Liver (tissue), 9 donors: ENCODE data around the gene UNC5CL. TPM values are rescaled to one million over a fixed set of nuclear protein-coding genes. Genes with fewer than 3 reads are reported as not detected.

ENCODE experiments used
- DNase-seq: peaks from one replicate; pipeline ENCODE4 v3.0.0-alpha.2; 2017; ENCODE audit warnings: low spot score
- H3K27ac ChIP-seq, 2 donors: one replicate each; pipeline ENCODE4 v1.7.0; 2013; ENCODE audit warnings: inconsistent platforms in 2 of 2, low read length in 2 of 2, control low read depth in 1 of 2, low read depth in 1 of 2, mild to moderate bottlenecking in 1 of 2
- H3K27me3 ChIP-seq, 4 donors: one replicate each; pipeline versions ENCODE4 v1.6.1 to v1.7.0; 2013; ENCODE audit warnings: low read length in 3 of 4, inconsistent platforms in 1 of 4, mild to moderate bottlenecking in 1 of 4, moderate library complexity in 1 of 4; ENCODE audit not compliant: control insufficient read depth in 4 of 4, insufficient read depth in 4 of 4
- H3K36me3 ChIP-seq, 4 donors: one replicate each; pipeline versions ENCODE4 v1.6.1 to v1.7.0; 2013; ENCODE audit warnings: low read length in 3 of 4, mild to moderate bottlenecking in 3 of 4, low read depth in 1 of 4, moderate library complexity in 1 of 4; ENCODE audit not compliant: control insufficient read depth in 4 of 4, insufficient read depth in 3 of 4
- H3K4me1 ChIP-seq, 4 donors: one replicate each; pipeline versions ENCODE4 v1.6.1 to v1.7.0; 2013; ENCODE audit warnings: low read length in 3 of 4, mild to moderate bottlenecking in 3 of 4, moderate library complexity in 1 of 4; ENCODE audit not compliant: control insufficient read depth in 4 of 4, insufficient read depth in 4 of 4
- H3K4me3 ChIP-seq, 3 donors: one replicate each; pipeline versions ENCODE4 v1.6.1 to v1.7.0; 2013; ENCODE audit warnings: low read length in 3 of 3, control low read depth in 1 of 3, low read depth in 1 of 3, mild to moderate bottlenecking in 1 of 3
- H3K9ac ChIP-seq, 2 donors: one replicate each; pipeline ENCODE4 v1.7.0; 2013; ENCODE audit warnings: low read length in 2 of 2, mild to moderate bottlenecking in 2 of 2, moderate library complexity in 2 of 2, control low read depth in 1 of 2, low read depth in 1 of 2
- H3K9me3 ChIP-seq, 4 donors: one replicate each; pipeline versions ENCODE4 v1.6.1 to v1.7.0; 2013; ENCODE audit warnings: low read length in 3 of 4; ENCODE audit not compliant: control insufficient read depth in 4 of 4
- EGR1 ChIP-seq, 2 donors: IDR thresholded peaks; 2 replicates each; pipeline ENCODE4 v1.6.1; 2016 to 2018; ENCODE audit warnings: antibody characterized with exemption in 2 of 2, low read depth in 2 of 2
- FOXA1 ChIP-seq: IDR thresholded peaks from 2 replicates; pipeline ENCODE4 v1.6.1; 2016; ENCODE audit warnings: antibody characterized with exemption
- FOXA2 ChIP-seq: IDR thresholded peaks from 2 replicates; pipeline ENCODE4 v1.6.1; 2016; ENCODE audit warnings: antibody characterized with exemption
- GABPA ChIP-seq, 2 donors: IDR thresholded peaks in 1 of 2; conservative IDR thresholded peaks in 1 of 2; 2 replicates each; pipeline ENCODE4 v1.6.1; 2016; ENCODE audit warnings: antibody characterized with exemption in 2 of 2, mild to moderate bottlenecking in 1 of 2, moderate library complexity in 1 of 2
- HNF4A ChIP-seq, 2 donors: conservative IDR thresholded peaks; 2 replicates each; pipeline ENCODE4 v1.6.1; 2016; ENCODE audit warnings: antibody characterized with exemption in 2 of 2, mild to moderate bottlenecking in 2 of 2
- HNF4G ChIP-seq: IDR thresholded peaks from 2 replicates; pipeline ENCODE4 v1.6.1; 2016; ENCODE audit warnings: antibody characterized with exemption
- JUND ChIP-seq, 2 donors: IDR thresholded peaks; 2 replicates each; pipeline ENCODE4 v1.6.1; 2016; ENCODE audit warnings: antibody characterized with exemption in 2 of 2
- MAX ChIP-seq: IDR thresholded peaks from 2 replicates; pipeline ENCODE4 v1.6.1; 2016; ENCODE audit warnings: antibody characterized with exemption
- NR2F2 ChIP-seq: IDR thresholded peaks from 2 replicates; pipeline ENCODE4 v1.6.1; 2016; ENCODE audit warnings: antibody characterized with exemption
- RAD21 ChIP-seq, 2 donors: IDR thresholded peaks; 2 replicates each; pipeline ENCODE4 v1.6.1; 2016; ENCODE audit warnings: antibody characterized with exemption in 2 of 2, mild to moderate bottlenecking in 2 of 2
- REST ChIP-seq: IDR thresholded peaks from 2 replicates; pipeline ENCODE4 v1.6.1; 2016; ENCODE audit warnings: antibody characterized with exemption, mild to moderate bottlenecking
- RXRA ChIP-seq, 2 donors: IDR thresholded peaks; 2 replicates each; pipeline ENCODE4 v1.6.1; 2017 to 2018; ENCODE audit warnings: antibody characterized with exemption in 2 of 2, mild to moderate bottlenecking in 1 of 2
- SP1 ChIP-seq: IDR thresholded peaks from 2 replicates; pipeline ENCODE4 v1.6.1; 2018; ENCODE audit warnings: antibody characterized with exemption, mild to moderate bottlenecking
- TAF1 ChIP-seq: conservative IDR thresholded peaks from 2 replicates; pipeline ENCODE4 v1.6.1; 2016; ENCODE audit warnings: antibody characterized with exemption, mild to moderate bottlenecking
- YY1 ChIP-seq: IDR thresholded peaks from 2 replicates; pipeline ENCODE4 v1.6.1; 2016; ENCODE audit warnings: antibody characterized with exemption, mild to moderate bottlenecking
- ZBTB33 ChIP-seq: IDR thresholded peaks from 2 replicates; pipeline ENCODE4 v1.6.1; 2016; ENCODE audit warnings: antibody characterized with exemption
- WGBS: extraction: QIAGEN DNeasy Blood & Tissue Kit; methylation state at CpG from one replicate; pipeline ENCODE4 v1.1.7; 2013; 5-methylcytosine and 5-hydroxymethylcytosine counted together
- polyA plus RNA-seq, 2 donors: library from polyadenylated mRNA; stranded (reverse) in 1 of 2; unstranded in 1 of 2; fragments of 200-250 nt in 1 of 2; fragments of >200 nt in 1 of 2; fragmentation: Nextera tagmentation in 1 of 2; extraction: Ambion mirVana in 1 of 2; gene quantifications; one replicate each; pipeline versions ENCODE4 v1.2.1 to v1.2.3, GENCODE V29; 2013 to 2015
- total RNA-seq, 2 donors: library from RNA; depleted of rRNA; stranded (reverse); fragments of >200 nt; gene quantifications; one replicate each; pipeline ENCODE4 v1.2.3, GENCODE V29; 2014
- TF ChIP-seq, protein P1 (sequence below): IDR thresholded peaks from 2 replicates; pipeline ENCODE4 v1.6.1; 2016; ENCODE audit warnings: antibody characterized with exemption
- TF ChIP-seq, protein P2 (sequence below): fragments of 150-350 bp; IDR thresholded peaks from 2 replicates; pipeline ENCODE4 v1.5.1; 2017; ENCODE audit warnings: improper control_type of control experiment, low read depth, low read length; ENCODE audit not compliant: missing input control
- donor health status: healthy.
- donor health status: healthy.
- donor health status: healthy.
- donor health status: healthy.
- donor health status: healthy.

UNC5CL gene
- total and polyA plus RNA-seq, 4 donors: 4.7 to 41.9 (median 17.2) TPM

DNA sequence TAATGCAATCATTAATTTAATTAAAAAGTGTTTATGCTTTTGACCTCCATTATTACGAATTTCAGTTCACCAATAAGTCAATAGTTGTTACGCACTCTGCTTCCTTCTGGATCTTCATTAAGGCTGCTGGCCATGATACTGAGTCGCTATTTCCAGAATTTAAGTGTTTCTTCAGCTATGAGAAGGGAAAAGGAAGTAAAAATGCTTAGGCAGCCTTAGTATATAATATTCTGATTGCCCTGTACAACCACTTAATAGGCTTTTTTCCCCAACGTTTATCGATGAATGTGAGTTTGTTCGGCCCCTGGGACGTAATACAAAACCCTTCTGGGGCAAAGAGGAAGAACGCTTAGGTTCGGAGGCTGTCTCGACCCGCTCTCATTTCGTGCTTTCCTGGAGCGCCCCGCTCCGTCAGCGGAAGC is 32.5 kb upstream of the UNC5CL start:
- Histone ChIP-seq H3K9ac (peak overlapping the region; percentile 82 to 99), H3K4me3 (peak overlapping the region; percentile 62 to 83 (median 77)), H3K36me3 (peaks cover 0 to 10% (median 5%) of the 10 kb centered on the region in 4 donors), H3K9me3 (no peaks in the 10 kb centered on the region), H3K27me3 (no peaks in the 10 kb centered on the region), H3K27ac (peak overlapping the region; percentile 99 to 100), H3K4me1 (peaks cover 0 to 44% (median 34%) of the 10 kb centered on the region in 4 donors)
- under 1% methylated on average over 16 of the region's 16 CpGs for WGBS
- DNase-seq: no peak
- peak in 1 of 2 donors; percentile 13 for TF ChIP-seq RAD21 (IDR thresholded peaks at IDR 0.05)
- no peak for TF ChIP-seq TAF1
- TF ChIP-seq EGR1 (IDR thresholded peaks at IDR 0.05; ENCODE audit: low read depth in 2 of 2): peak in 1 of 2 donors; percentile 33

- peak overlapping the region in 1 of 2 donors; percentile 71 for H3K27ac ChIP-seq
These were observed 27.9 kb upstream of the UNC5CL start for GRCh38 chr6:41066867-41067304.

More at GRCh38 chr6:41066867-41067304, 27.9 kb upstream of the UNC5CL start:
- Histone ChIP-seq H3K9ac (no peak overlapping the region), H3K27me3 (no peaks in the 10 kb centered on the region), H3K4me1 (peaks cover 3 to 44% (median 39%) of the 10 kb centered on the region in 4 donors), H3K4me3 (no peak overlapping the region), H3K36me3 (peaks cover 0 to 10% (median 5%) of the 10 kb centered on the region in 4 donors), H3K9me3 (no peaks in the 10 kb centered on the region)
- peak; percentile 81 for DNase-seq
- TF ChIP-seq GABPA (IDR thresholded peaks at IDR 0.05 in 1 of 2, conservative IDR thresholded peaks at IDR 0.05 in 1 of 2): no peak
- TF ChIP-seq REST: no peak
- TF ChIP-seq HNF4G: no peak
- peak; percentile 92 to 95 for TF ChIP-seq RAD21 (IDR thresholded peaks at IDR 0.05)
- no peak for TF ChIP-seq YY1
- TF ChIP-seq, protein P1, sequence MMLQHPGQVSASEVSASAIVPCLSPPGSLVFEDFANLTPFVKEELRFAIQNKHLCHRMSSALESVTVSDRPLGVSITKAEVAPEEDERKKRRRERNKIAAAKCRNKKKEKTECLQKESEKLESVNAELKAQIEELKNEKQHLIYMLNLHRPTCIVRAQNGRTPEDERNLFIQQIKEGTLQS: peak; percentile 26
- TF ChIP-seq EGR1 (IDR thresholded peaks at IDR 0.05; ENCODE audit: low read depth in 2 of 2): no peak
- TF ChIP-seq FOXA1: no peak
- peak; percentile 25 to 44 for TF ChIP-seq HNF4A (conservative IDR thresholded peaks at IDR 0.05)
- TF ChIP-seq NR2F2: no peak
- TF ChIP-seq ZBTB33: no peak
- TF ChIP-seq SP1: peak; percentile 7
- no peak for TF ChIP-seq TAF1
- TF ChIP-seq FOXA2: no peak
- TF ChIP-seq RXRA (IDR thresholded peaks at IDR 0.05): peak in 1 of 2 donors; percentile 18
- TF ChIP-seq JUND (IDR thresholded peaks at IDR 0.05): no peak
- no peak for TF ChIP-seq MAX
- TF ChIP-seq, protein P2, sequence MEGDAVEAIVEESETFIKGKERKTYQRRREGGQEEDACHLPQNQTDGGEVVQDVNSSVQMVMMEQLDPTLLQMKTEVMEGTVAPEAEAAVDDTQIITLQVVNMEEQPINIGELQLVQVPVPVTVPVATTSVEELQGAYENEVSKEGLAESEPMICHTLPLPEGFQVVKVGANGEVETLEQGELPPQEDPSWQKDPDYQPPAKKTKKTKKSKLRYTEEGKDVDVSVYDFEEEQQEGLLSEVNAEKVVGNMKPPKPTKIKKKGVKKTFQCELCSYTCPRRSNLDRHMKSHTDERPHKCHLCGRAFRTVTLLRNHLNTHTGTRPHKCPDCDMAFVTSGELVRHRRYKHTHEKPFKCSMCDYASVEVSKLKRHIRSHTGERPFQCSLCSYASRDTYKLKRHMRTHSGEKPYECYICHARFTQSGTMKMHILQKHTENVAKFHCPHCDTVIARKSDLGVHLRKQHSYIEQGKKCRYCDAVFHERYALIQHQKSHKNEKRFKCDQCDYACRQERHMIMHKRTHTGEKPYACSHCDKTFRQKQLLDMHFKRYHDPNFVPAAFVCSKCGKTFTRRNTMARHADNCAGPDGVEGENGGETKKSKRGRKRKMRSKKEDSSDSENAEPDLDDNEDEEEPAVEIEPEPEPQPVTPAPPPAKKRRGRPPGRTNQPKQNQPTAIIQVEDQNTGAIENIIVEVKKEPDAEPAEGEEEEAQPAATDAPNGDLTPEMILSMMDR: peak; percentile 89
- WGBS: 29% methylated on average over 3 of the region's 3 CpGs
